HG02938 (cell line): Measurements from ENCODE around the gene RHBDD2.
"Not testable (repeated sequence)": the region's sequence is repeated elsewhere in the genome, so short reads cannot be mapped to it uniquely, and the experiment has no call there.

ENCODE experiments used
- ATAC-seq: cut with Tn5 transposase; IDR thresholded peaks from one replicate; pipeline ENCODE4 v1.9.1; 2021; ENCODE audit warnings: mild to moderate bottlenecking, moderate library complexity; ENCODE audit not compliant: unreplicated experiment

Gene RHBDD2

DNA sequence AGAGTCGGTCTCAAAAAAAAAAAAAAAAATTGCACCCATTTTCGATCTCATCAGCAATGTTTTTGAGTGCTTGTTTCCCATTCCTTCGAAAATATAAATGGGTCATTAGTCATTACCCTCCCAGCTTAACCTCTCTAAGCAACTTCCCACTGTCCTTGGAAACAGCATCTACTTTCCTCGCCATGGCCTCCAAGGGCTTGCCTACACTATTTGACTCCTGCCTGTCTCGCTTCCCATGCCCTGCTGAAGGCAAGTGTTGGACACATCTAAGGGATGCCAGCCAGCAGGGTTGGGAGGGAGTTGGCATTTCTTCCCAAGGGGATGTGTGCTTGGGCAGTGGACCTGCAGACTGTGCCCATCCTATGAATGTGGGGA lies 12.7 kb upstream of the RHBDD2 start:
- ATAC-seq: no peak

DNA sequence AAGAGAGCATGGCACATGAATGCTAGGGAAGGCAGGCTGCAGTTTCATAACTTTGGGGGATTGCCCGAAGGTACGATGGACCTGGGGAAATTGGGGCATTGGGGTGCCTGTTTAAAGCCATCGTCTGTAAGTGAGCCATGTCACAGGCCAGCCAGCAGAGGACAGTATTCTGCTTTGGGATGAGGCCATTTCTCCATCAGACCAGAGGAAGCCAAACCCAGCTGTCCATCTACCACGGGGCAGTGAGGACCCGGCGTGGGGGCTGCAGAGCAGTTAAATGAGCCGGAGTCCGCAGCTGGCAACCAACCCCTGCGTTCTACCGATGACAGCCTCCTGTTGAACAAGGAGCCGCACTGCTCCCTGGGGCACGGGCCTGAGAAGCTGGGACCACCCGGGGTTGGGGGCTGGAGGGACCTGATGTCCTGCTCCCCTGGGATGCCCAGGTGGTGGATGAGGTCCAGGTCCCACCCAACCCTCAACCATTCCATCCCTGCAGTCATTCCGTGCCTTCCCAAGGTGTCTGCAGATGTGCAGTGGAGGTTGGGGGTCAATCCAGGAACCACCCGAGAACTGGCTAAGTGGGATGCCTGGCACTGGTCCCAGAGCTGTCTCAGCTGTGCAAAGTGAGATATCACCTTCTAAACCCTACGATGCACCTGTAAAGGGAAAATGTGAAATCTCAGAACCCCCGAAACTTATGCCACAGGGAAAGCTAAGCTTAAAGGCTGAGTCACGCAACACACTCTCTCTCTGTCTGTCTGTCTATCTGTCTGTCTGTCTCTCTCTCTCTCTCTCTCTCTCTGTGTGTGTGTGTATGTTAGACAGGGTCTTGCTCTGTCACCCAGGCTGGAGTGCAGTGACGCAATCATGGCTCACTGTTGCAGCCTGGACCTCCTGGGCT lies 12.1 kb upstream of the RHBDD2 start:
- ATAC-seq: no peak

GRCh38 chr7:75867390-75867717 lies 11.5 kb upstream of the RHBDD2 start:
- ATAC-seq: no peak

GRCh38 chr7:75868153-75868552 lies 10.7 kb upstream of the RHBDD2 start:
- no peak for ATAC-seq

GRCh38 chr7:75869776-75870379 lies 9.0 kb upstream of the RHBDD2 start:
- ATAC-seq: no peak

DNA sequence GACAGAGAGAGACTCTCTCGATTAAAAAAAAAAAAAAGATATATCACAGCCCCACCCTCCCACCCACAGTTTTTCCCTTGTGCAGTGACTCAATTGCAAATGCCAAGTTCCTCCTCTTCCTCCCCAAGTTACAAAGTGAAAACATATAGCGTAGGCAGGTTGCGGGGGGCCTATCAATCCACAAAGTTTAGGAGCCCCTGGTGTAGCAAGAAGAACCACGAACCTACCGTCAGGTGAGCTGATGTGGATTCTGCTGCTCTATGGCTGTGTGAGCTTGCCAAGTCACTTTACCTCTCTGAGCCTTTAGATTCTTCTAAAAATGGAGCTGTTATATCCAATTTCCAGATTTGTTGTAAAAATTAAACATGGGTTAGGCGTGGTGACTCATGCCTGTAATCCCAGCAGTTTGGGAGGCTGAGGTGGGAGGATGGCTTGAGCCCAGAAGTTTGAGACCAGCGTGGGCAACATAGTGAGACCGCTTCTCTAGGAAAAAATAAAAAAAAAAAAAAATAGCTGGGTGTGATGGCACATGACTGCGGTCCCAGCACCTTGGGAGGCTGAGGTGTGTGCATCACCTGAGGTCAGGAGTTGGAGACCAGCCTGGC lies 8.2 kb upstream of the RHBDD2 start:
- ATAC-seq: no peak

GRCh38 chr7:75872073-75872782 lies 6.6 kb upstream of the RHBDD2 start:
- no peak for ATAC-seq

DNA sequence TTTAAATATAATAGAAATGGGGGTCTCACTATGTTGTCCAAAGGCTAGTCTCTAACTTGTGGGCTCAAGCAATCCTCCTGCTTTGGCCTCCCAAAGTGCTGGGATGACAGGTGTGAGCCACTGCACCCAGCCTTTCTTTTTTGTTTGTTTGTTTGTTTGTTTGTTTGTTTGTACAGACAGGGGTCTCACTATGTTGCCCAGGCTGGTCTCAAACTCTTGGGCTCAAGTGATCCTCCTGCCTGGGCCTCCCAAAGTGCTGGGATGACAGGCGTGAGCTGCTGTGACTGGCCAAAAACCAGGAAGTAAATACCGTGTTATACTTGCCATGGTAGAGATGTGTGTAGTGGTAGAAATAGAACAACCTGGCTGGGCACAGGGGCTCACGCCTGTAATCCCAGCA lies 4.7 kb upstream of the RHBDD2 start:
- ATAC-seq: not testable (repeated sequence)

DNA sequence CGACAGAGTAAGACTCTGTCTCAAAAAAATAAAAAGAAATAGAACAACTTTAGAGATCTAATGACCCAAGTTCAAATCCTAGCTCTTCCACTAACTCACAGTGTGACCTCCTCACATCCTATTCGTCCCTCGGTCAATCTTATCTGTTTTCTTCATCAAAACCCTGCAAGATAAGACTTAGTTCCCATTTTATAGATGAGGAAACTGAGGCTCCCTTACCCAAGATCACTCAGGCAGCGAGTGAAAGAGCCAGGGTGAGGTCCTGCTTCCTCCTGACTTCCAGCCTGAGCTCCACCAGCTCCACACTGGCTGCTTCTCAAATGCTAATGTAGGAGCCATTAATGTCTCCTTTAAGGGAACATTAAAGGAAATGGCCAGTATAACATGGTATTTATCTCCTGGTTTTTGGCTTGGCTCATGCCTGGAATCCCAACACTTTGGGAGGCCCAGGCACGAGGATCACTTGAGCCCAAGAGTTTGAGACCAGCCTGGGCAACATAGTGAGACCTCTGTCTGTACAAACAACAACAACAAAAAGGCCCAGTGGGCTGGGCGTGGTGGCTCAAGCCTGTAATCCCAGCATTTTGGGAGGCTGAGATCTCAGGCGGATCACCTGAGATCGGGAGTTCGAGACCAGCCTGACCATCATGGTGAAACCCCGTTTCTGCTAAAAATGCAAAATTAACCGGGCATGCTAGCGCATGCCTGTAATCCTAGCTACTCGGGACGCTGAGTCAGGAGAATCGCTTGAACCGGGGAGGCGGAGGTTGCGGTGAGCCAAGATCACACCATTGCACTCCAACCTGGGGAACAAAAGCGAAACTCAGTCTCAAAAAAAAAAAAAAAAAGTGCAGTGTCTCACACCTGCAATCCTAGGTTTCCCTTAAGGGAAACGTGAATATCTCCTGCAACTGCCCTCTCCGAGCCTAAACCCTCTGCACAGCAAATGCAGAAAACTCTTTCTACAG lies 3.4 kb upstream of the RHBDD2 start:
- no peak for ATAC-seq

DNA sequence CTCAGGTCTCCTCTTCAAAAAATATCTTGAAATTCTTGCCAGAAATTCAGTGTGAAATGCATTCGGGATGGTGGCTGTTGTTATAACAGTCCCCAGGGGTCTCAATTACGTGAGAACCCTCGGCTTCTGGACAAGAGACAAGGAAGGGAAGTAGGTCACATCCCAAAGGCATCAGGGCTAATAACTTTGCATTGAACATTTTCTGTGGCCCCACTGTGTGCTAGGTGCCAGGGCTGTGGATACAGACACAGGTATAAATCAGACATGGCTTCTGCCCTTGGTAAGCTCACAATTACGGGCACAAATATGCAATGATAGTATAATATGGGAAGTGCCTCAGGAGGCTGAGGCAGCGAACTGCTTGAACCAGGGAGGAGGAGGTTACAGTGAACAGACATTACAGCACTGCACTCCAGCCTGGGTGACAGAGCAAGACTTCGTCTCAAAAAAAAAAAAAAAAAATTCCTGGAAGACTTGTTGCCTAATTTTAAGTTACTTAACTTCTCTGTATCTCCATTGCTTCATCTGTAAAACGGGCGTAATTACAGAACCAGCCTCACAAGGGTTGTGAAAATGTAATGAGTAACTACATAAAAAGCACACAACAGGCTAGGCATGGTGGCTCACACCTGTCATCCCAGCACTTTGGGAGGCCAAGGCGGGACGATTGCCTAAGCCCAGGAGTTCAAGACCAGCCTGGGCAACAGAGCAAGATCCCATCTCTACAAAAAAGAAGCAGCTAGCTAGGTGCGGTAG lies 2.5 kb upstream of the RHBDD2 start:
- no peak for ATAC-seq

GRCh38 chr7:75878312-75878768 lies 494 bp upstream of the RHBDD2 start:
- peak; percentile 30 for ATAC-seq

GRCh38 chr7:75879771-75880184 lies 944 bp downstream of the RHBDD2 start:
- no peak for ATAC-seq

GRCh38 chr7:75880242-75880641 lies 1.4 kb downstream of the RHBDD2 start:
- no peak for ATAC-seq

GRCh38 chr7:75881436-75882095 lies 2.7 kb downstream of the RHBDD2 start:
- no peak for ATAC-seq

GRCh38 chr7:75883265-75883824 lies 4.5 kb downstream of the RHBDD2 start:
- ATAC-seq: not testable (repeated sequence)

DNA sequence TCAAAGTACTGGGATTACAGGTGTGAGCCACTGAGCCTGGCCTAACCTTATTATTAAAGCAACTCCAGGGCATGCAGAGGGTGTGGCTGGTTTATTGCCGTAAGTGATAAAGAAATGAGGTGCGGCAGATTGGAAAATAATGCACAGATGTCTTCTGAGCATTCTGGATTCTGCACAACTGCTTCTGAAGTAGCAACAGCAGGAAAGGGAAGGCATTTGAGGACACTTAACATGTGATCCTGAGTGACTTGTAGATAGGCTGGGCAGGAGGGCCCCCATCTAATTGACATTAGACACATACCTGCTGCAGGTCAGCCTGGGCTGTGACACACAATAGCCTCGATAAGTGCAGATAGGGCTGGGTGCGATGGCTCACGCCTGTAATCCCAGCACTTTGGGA lies 5.6 kb downstream of the RHBDD2 start:
- no peak for ATAC-seq

GRCh38 chr7:75885036-75885435 lies 6.2 kb downstream of the RHBDD2 start:
- no peak for ATAC-seq

GRCh38 chr7:75887669-75888369 lies 9.0 kb downstream of the RHBDD2 start:
- no peak for ATAC-seq
